ENCODE results near the gene CFAP61. TPM values are rescaled to one million over a fixed set of nuclear protein-coding genes. Genes with fewer than 3 reads are reported as not detected.

CFAP61 gene
- total and polyA plus RNA-seq, 2 experiments from 2014 or later, result 0.21 TPM; not detected in 1

GRCh38 chr20:20393207-20394120, 341.1 kb downstream of the CFAP61 start:
- H3K4me3 Mint-ChIP-seq, result no peak overlapping the region
- Histone ChIP-seq H2AFZ (no peak overlapping the region), H3F3A (replicated peaks; ENCODE audit: low read depth) (no peaks in the 10 kb centered on the region), H3K27me3 (ENCODE audit: insufficient read depth) (no peaks in the 10 kb centered on the region), H3K27ac (ENCODE audit: low read depth) (no peak overlapping the region), H3K9me2 (ENCODE audit: insufficient read depth) (no peaks in the 10 kb centered on the region), H3K79me2 (replicated peaks; ENCODE audit: insufficient read depth) (no peaks in the 10 kb centered on the region), H4K20me1 (replicated peaks; ENCODE audit: insufficient read depth) (no peaks in the 10 kb centered on the region), H3K4me1 (ENCODE audit: insufficient read depth) (no peaks in the 10 kb centered on the region), H3K4me3 (no peak overlapping the region), H3K4me2 (no peak overlapping the region), H3K36me3 (ENCODE audit: insufficient read depth) (no peaks in the 10 kb centered on the region)
- H3K27me3 Mint-ChIP-seq (ENCODE audit: insufficient read depth, low read depth, poor library complexity), result peaks cover 9% of the 10 kb centered on the region
- no peaks in the 10 kb centered on the region for H3K9me3 Mint-ChIP-seq
- TF ChIP-seq REST (IDR thresholded peaks at IDR 0.05; ENCODE audit: unreplicated experiment) (no peak), STAT1 (IDR thresholded peaks at IDR 0.05; ENCODE audit: unreplicated experiment) (no peak), CTCF (conservative IDR thresholded peaks at IDR 0.05; ENCODE audit: low read depth in 2 of 2) (no peak), ETS1 (IDR thresholded peaks at IDR 0.05) (no peak), NANOG (IDR thresholded peaks at IDR 0.05; ENCODE audit: borderline replicate concordance) (no peak), EZH2phosphoT487 (IDR thresholded peaks at IDR 0.05; ENCODE audit: unreplicated experiment) (no peak)
- H3K27ac Mint-ChIP-seq, result peak overlapping the region; percentile 50
- no peaks in the 10 kb centered on the region; the same call in 2 of the 3 replicates for H3K36me3 Mint-ChIP-seq (ENCODE audit: low read depth)
- DNase-seq (ENCODE audit: low spot score), result no peak
- H3K4me1 Mint-ChIP-seq, result peaks cover 23% of the 10 kb centered on the region
- no peak for ATAC-seq

GRCh38 chr20:20395087-20395486, 342.8 kb downstream of the CFAP61 start:
- Histone ChIP-seq H3K4me1 (ENCODE audit: insufficient read depth) (no peaks in the 10 kb centered on the region), H3K27ac (ENCODE audit: low read depth) (no peak overlapping the region), H2AFZ (no peak overlapping the region), H3K79me2 (replicated peaks; ENCODE audit: insufficient read depth) (no peaks in the 10 kb centered on the region), H3K4me2 (no peak overlapping the region), H3K36me3 (ENCODE audit: insufficient read depth) (no peaks in the 10 kb centered on the region), H4K20me1 (replicated peaks; ENCODE audit: insufficient read depth) (no peaks in the 10 kb centered on the region), H3K27me3 (ENCODE audit: insufficient read depth) (no peaks in the 10 kb centered on the region), H3K9me2 (ENCODE audit: insufficient read depth) (no peaks in the 10 kb centered on the region), H3K4me3 (no peak overlapping the region), H3F3A (replicated peaks; ENCODE audit: low read depth) (no peaks in the 10 kb centered on the region)
- no peak overlapping the region for H3K27ac Mint-ChIP-seq
- peaks cover 9% of the 10 kb centered on the region for H3K27me3 Mint-ChIP-seq (ENCODE audit: insufficient read depth, low read depth, poor library complexity)
- DNase-seq (ENCODE audit: low spot score) (no peak), ATAC-seq (no peak)
- no peaks in the 10 kb centered on the region for H3K9me3 Mint-ChIP-seq
- no peak overlapping the region for H3K4me3 Mint-ChIP-seq
- no peaks in the 10 kb centered on the region; the same call in 2 of the 3 replicates for H3K36me3 Mint-ChIP-seq (ENCODE audit: low read depth)
- peaks cover 23% of the 10 kb centered on the region for H3K4me1 Mint-ChIP-seq
- no peak for TF ChIP-seq EZH2 (IDR thresholded peaks at IDR 0.05; ENCODE audit: low read depth, unreplicated experiment)

Measured in GM23338 (cell line).